ENCODE results near the gene HMCN1. TPM values are rescaled to one million over a fixed set of nuclear protein-coding genes. Genes with fewer than 3 reads are reported as not detected.

The HMCN1 gene
- total RNA-seq, 1 experiment from 2014 or later: 1.2 TPM

GRCh38 chr1:186214791-186215190 lies 480.6 kb downstream of the HMCN1 start:
- DNase-seq (ENCODE audit: extremely low read depth, low read depth): no peak

- DNase-seq (ENCODE audit: extremely low read depth, low read depth): no peak
Observed at GRCh38 chr1:186215636-186216035, 481.4 kb downstream of the HMCN1 start.

- DNase-seq (ENCODE audit: extremely low read depth, low read depth): no peak
Observed at GRCh38 chr1:186218654-186219352, 484.6 kb downstream of the HMCN1 start.

- no peak for DNase-seq (ENCODE audit: extremely low read depth, low read depth)
Observed at GRCh38 chr1:186220067-186220466, 485.9 kb downstream of the HMCN1 start.

GRCh38 chr1:186220911-186221310 lies 486.7 kb downstream of the HMCN1 start:
- DNase-seq (ENCODE audit: extremely low read depth, low read depth): no peak

GRCh38 chr1:186225096-186225495 lies 490.9 kb downstream of the HMCN1 start:
- DNase-seq (ENCODE audit: extremely low read depth, low read depth): no peak

- no peak for DNase-seq (ENCODE audit: extremely low read depth, low read depth)
Observed at GRCh38 chr1:186228749-186229148, 494.6 kb downstream of the HMCN1 start.

GRCh38 chr1:186231861-186232436 lies 497.8 kb downstream of the HMCN1 start:
- no peak for DNase-seq (ENCODE audit: extremely low read depth, low read depth)

- no peak for DNase-seq (ENCODE audit: extremely low read depth, low read depth)
Observed at GRCh38 chr1:186234976-186235686, 500.9 kb downstream of the HMCN1 start.

- no peak for DNase-seq (ENCODE audit: extremely low read depth, low read depth)
Observed at GRCh38 chr1:186235696-186236095, 501.5 kb downstream of the HMCN1 start.

- DNase-seq (ENCODE audit: extremely low read depth, low read depth): peak; percentile 47
Observed at GRCh38 chr1:186236921-186237320, 502.7 kb downstream of the HMCN1 start.

GRCh38 chr1:186239171-186239570 lies 505.0 kb downstream of the HMCN1 start:
- no peak for DNase-seq (ENCODE audit: extremely low read depth, low read depth)

GRCh38 chr1:186240436-186240835 lies 506.2 kb downstream of the HMCN1 start:
- DNase-seq (ENCODE audit: extremely low read depth, low read depth): no peak
